ENCODE measurements around the gene PLCXD3.

The PLCXD3 gene

GRCh38 chr5:41275813-41276512, 234.4 kb downstream of the PLCXD3 start:
- Histone ChIP-seq H3K9me3 (no peaks in the 10 kb centered on the region), H3K27me3 (no peaks in the 10 kb centered on the region), H3K36me3 (no peaks in the 10 kb centered on the region), H3K4me3 (ENCODE audit: low read depth, low read length) (no peak overlapping the region), H3K4me1 (peaks cover 3% of the 10 kb centered on the region)
- no peak for DNase-seq
- TF ChIP-seq, protein P1, sequence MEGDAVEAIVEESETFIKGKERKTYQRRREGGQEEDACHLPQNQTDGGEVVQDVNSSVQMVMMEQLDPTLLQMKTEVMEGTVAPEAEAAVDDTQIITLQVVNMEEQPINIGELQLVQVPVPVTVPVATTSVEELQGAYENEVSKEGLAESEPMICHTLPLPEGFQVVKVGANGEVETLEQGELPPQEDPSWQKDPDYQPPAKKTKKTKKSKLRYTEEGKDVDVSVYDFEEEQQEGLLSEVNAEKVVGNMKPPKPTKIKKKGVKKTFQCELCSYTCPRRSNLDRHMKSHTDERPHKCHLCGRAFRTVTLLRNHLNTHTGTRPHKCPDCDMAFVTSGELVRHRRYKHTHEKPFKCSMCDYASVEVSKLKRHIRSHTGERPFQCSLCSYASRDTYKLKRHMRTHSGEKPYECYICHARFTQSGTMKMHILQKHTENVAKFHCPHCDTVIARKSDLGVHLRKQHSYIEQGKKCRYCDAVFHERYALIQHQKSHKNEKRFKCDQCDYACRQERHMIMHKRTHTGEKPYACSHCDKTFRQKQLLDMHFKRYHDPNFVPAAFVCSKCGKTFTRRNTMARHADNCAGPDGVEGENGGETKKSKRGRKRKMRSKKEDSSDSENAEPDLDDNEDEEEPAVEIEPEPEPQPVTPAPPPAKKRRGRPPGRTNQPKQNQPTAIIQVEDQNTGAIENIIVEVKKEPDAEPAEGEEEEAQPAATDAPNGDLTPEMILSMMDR (IDR thresholded peaks at IDR 0.05; ENCODE audit: low read depth, low read length): no peak

GRCh38 chr5:41270423-41271251, 239.8 kb downstream of the PLCXD3 start:
- DNase-seq: peak; percentile 60
- Histone ChIP-seq H3K4me1 (peaks cover 8% of the 10 kb centered on the region), H3K4me3 (ENCODE audit: low read depth, low read length) (no peak overlapping the region), H3K27me3 (no peaks in the 10 kb centered on the region), H3K36me3 (no peaks in the 10 kb centered on the region), H3K9me3 (no peaks in the 10 kb centered on the region)
- TF ChIP-seq, protein P1 (IDR thresholded peaks at IDR 0.05; ENCODE audit: low read depth, low read length): peak; percentile 89

- Histone ChIP-seq H3K36me3 (no peaks in the 10 kb centered on the region), H3K4me1 (peaks cover 23% of the 10 kb centered on the region)
- TF ChIP-seq, protein P1 (IDR thresholded peaks at IDR 0.05; ENCODE audit: low read depth, low read length): no peak
Observed at GRCh38 chr5:41268894-41269293, 241.5 kb downstream of the PLCXD3 start.

GRCh38 chr5:41266377-41266776, 244.0 kb downstream of the PLCXD3 start:
- H3K9me3 ChIP-seq: no peaks in the 10 kb centered on the region
- H3K4me3 ChIP-seq (ENCODE audit: low read depth, low read length): no peak overlapping the region
- H3K4me1 ChIP-seq: peaks cover 38% of the 10 kb centered on the region
- H3K36me3 ChIP-seq: no peaks in the 10 kb centered on the region
- TF ChIP-seq, protein P1 (IDR thresholded peaks at IDR 0.05; ENCODE audit: low read depth, low read length): no peak
- H3K27me3 ChIP-seq: no peaks in the 10 kb centered on the region
- DNase-seq: no peak

More at GRCh38 chr5:41268894-41269293, 241.5 kb downstream of the PLCXD3 start:
- H3K4me3 ChIP-seq (ENCODE audit: low read depth, low read length): no peak overlapping the region
- DNase-seq: no peak
- no peaks in the 10 kb centered on the region for H3K27me3 ChIP-seq
- no peaks in the 10 kb centered on the region for H3K9me3 ChIP-seq

- H3K4me3 ChIP-seq (ENCODE audit: low read depth, low read length): no peak overlapping the region; the same call in 1 of the 2 replicates
- H3K9me3 ChIP-seq: no peaks in the 10 kb centered on the region
- no peaks in the 10 kb centered on the region for H3K27me3 ChIP-seq
- TF ChIP-seq, protein P1 (IDR thresholded peaks at IDR 0.05; ENCODE audit: low read depth, low read length): no peak
- DNase-seq: peak; percentile 65
- H3K4me1 ChIP-seq: peaks cover 36% of the 10 kb centered on the region
- H3K36me3 ChIP-seq: no peaks in the 10 kb centered on the region
Observed at GRCh38 chr5:41264019-41264418, 246.4 kb downstream of the PLCXD3 start.

DNA sequence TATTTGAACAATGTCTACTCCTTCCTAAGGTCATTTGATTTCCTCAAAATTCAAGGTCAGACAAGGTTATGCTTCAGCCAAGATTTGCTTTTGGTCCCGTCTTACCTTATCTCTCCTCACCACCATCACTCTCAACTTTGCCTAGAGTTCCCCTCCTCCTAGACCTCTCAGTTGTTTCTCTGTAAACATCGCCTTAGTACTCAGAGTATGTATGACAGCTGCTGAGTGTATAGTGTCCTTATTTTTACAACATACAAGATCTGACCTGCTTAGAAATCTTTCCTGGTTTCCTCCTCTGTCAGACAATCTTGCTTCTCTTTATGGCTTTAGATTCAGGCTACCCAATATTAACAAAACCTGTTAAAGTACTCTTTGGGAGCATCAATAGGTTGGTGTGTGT, 247.1 kb downstream of the PLCXD3 start:
- H3K4me1 ChIP-seq: peaks cover 36% of the 10 kb centered on the region
- TF ChIP-seq, protein P1 (IDR thresholded peaks at IDR 0.05; ENCODE audit: low read depth, low read length): no peak
- H3K9me3 ChIP-seq: no peaks in the 10 kb centered on the region
- no peaks in the 10 kb centered on the region for H3K36me3 ChIP-seq
- no peak for DNase-seq
- H3K4me3 ChIP-seq (ENCODE audit: low read depth, low read length): no peak overlapping the region
- no peaks in the 10 kb centered on the region for H3K27me3 ChIP-seq
